ENCODE measurements around the gene FEN1.

Gene FEN1

GRCh38 chr11:61792310-61793082 is at the start of gene FEN1, which contains the start of gene TMEM258:
Gene FEN1, plus strand, starts transcription at chr11:61792911. Its CDS starts 2,451 bp downstream, at chr11:61795362.
Gene TMEM258, minus strand, starts transcription at chr11:61792599. Its CDS starts 41 bp downstream, at chr11:61792558.
- DNase-seq (ENCODE audit: insufficient read length, low spot score), result peak; percentile 84
- no peak for FAIRE-seq
- TF ChIP-seq POLR2A (IDR thresholded peaks at IDR 0.05; ENCODE audit: low read depth, low read length), result peak; percentile 76

DNA sequence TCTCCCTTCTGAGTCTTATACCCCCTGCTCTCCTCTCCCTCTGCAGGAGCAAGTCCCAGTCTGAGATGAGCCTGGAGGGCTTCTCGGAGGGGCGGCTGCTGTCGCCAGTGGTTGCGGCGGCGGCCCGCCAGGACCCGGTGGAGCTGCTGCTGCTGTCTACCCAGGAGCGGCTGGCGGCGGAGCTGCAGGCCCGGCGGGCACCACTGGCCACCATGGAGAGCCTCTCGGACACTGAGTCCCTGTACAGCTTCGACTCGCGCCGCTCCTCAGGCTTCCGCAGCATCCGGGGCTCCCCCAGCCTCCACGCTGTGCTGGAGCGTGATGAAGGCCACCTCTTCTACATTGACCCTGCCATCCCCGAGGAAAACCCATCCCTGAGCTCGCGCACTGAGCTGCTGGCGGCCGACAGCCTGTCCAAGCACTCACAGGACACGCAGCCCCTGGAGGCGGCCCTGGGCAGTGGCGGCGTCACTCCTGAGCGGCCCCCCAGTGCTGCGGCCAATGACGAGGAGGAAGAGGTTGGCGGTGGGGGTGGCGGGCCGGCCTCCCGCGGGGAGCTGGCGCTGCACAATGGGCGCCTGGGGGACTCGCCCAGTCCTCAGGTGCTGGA is 49.1 kb upstream of the FEN1 start:
- no peak for TF ChIP-seq POLR2A (IDR thresholded peaks at IDR 0.05; ENCODE audit: low read depth, low read length)
- FAIRE-seq, result no peak
- no peak for DNase-seq (ENCODE audit: insufficient read length, low spot score)

DNA sequence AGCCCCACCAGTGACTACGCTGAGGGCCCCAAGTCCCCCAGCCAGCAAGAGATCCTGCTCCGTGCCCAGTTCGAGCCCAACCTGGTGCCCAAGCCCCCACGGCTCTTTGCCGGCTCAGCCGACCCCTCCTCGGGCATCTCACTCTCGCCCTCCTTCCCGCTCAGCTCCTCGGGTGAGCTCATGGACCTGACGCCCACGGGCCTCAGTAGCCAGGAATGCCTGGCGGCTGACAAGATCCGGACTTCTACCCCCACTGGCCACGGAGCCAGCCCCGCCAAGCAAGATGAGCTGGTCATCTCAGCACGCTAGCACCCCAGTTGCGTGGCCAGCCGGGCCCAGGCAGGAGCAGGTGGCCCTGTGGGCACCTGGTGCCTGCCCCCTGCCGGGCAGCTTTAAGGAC is 48.5 kb upstream of the FEN1 start:
- DNase-seq (ENCODE audit: insufficient read length, low spot score) (no peak), FAIRE-seq (no peak)
- no peak for TF ChIP-seq POLR2A (IDR thresholded peaks at IDR 0.05; ENCODE audit: low read depth, low read length)

GRCh38 chr11:61744609-61745156 is 48.0 kb upstream of the FEN1 start:
- FAIRE-seq (no peak), DNase-seq (ENCODE audit: insufficient read length, low spot score) (no peak)
- TF ChIP-seq POLR2A (IDR thresholded peaks at IDR 0.05; ENCODE audit: low read depth, low read length), result no peak

GRCh38 chr11:61745781-61746441 is 46.8 kb upstream of the FEN1 start:
- no peak for TF ChIP-seq POLR2A (IDR thresholded peaks at IDR 0.05; ENCODE audit: low read depth, low read length)
- DNase-seq (ENCODE audit: insufficient read length, low spot score), result no peak
- FAIRE-seq, result no peak

- DNase-seq (ENCODE audit: insufficient read length, low spot score), result no peak
- FAIRE-seq, result no peak
- TF ChIP-seq POLR2A (IDR thresholded peaks at IDR 0.05; ENCODE audit: low read depth, low read length), result no peak
These were observed 46.1 kb upstream of the FEN1 start for GRCh38 chr11:61746442-61747191.

DNA sequence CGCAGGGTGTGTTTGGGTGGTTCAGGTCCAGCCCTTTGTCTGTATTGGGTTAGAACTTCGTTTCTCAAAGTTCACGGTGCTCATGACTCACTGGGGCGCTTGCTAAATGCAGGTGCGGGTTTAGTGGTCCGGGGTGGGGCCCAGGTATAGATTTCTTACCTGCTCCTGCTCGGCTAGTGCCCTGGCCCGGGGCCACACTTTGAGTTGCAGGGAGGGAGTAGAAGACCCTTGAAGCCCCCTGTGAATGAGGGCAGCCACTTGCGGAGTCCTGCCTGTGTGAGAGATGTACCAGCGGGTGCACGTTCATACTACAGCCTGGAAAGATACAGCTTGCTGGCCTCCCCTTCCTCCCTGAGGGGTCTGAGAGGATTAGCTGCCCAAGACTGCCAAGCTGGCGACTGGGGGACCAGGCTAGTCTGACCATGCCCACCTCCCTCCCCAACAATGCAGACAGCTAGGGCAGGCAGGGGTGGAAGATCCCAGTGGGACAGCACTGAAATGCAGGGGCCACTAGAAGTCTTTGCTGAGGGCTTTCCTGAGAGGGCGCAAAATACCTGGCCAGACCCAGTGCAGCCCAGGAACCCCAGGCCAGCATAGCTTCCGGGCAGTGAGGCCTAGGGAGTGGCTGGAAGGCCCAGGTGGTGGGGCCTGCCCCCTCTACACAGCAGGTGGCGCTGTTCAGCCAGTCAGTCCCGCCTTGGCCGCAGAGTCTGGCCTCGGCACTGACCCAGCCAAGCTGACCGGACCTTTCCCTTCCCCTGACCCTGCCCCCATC is 45.3 kb upstream of the FEN1 start:
- FAIRE-seq (no peak), DNase-seq (ENCODE audit: insufficient read length, low spot score) (peak; percentile 88)

DNA sequence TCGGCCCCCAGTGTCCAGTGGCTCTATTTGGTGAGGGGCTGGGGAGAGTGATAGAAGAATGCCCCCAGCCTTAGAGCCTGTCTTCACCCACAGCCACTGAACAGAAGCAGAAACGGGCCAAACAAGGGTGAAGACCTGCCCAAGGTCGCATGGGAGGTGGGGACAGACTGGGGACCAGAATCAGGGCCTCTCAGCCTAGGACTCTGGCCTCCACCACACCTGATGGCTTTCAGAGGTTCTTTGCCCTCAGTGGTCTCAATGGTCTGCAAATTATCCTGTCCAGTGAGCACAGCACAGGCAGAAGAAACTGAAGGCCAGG is 44.8 kb upstream of the FEN1 start:
- no peak for DNase-seq (ENCODE audit: insufficient read length, low spot score)
- TF ChIP-seq POLR2A (IDR thresholded peaks at IDR 0.05; ENCODE audit: low read depth, low read length), result no peak
- FAIRE-seq, result no peak

More for the DNA sequence above, 45.3 kb upstream of the FEN1 start:
- TF ChIP-seq POLR2A (IDR thresholded peaks at IDR 0.05; ENCODE audit: low read depth, low read length), result no peak

DNA sequence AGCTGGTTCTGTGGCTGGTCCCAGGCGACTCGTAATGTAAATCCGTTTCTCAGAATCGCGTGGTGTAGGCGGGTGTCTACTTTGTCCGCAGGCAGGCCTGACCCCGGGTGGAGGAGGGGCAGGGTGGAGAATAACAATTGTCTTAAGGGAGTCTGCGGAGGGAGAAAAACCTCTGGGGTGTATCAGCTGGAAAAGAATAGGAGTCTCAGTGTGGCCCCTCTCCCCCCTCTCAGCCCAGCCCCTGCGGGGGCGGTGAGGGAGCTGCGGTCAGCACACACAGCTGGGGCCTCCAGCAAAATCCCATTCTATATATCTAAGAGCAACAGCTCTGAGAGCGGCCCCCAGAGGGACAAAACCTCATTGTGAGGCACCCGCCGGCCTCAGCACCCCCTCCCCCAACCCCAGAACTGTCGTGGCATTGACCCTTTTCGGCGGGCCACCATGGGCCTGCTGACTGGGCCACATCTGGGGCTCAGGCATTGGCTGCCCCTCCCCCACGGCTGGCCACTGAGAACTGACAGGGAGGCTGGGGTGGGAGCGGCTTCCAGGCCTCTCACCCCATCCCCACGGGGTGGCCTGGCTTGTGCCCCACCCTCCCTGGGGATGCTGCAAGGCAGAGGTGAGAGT is 43.0 kb upstream of the FEN1 start:
- DNase-seq (ENCODE audit: insufficient read length, low spot score), result no peak
- TF ChIP-seq POLR2A (IDR thresholded peaks at IDR 0.05; ENCODE audit: low read depth, low read length), result no peak
- FAIRE-seq, result no peak

- FAIRE-seq (no peak), DNase-seq (ENCODE audit: insufficient read length, low spot score) (no peak)
- no peak for TF ChIP-seq POLR2A (IDR thresholded peaks at IDR 0.05; ENCODE audit: low read depth, low read length)
These were observed 42.0 kb upstream of the FEN1 start for GRCh38 chr11:61750631-61751273.

GRCh38 chr11:61751384-61751783 is 41.3 kb upstream of the FEN1 start:
- FAIRE-seq, result no peak
- TF ChIP-seq POLR2A (IDR thresholded peaks at IDR 0.05; ENCODE audit: low read depth, low read length), result no peak
- no peak for DNase-seq (ENCODE audit: insufficient read length, low spot score)
